K562 (cell line): ENCODE results near the gene PNPLA8. TPM values are rescaled to one million over a fixed set of nuclear protein-coding genes. Genes with fewer than 3 reads are reported as not detected.

Experiments used
- BRD9 ChIP-seq: fragments of 450-650 bp; IDR thresholded peaks from 2 replicates; pipeline ENCODE4 v1.6.1; 2018; ENCODE audit warnings: low read depth; ENCODE audit not compliant: partially characterized antibody
- CREB1 ChIP-seq, 2 experiments: sonication (generic) in 1 of 2; formaldehyde crosslinking in 1 of 2; IDR thresholded peaks; 2 replicates each; pipeline versions ENCODE4 v1.6.1 to v1.8.0; 2012 to 2022; ENCODE audit warnings: inconsistent platforms in 1 of 2, mild to moderate bottlenecking in 1 of 2, missing genetic modification reagents in 1 of 2, moderate library complexity in 1 of 2
- CXXC5 ChIP-seq: fragments of 250-450 bp; sonication (Bioruptor Pico); IDR thresholded peaks from 2 replicates; pipeline ENCODE4 v1.8.0; 2022; ENCODE audit warnings: inconsistent platforms, mild to moderate bottlenecking, moderate library complexity
- E2F1 ChIP-seq: sonication (generic); formaldehyde crosslinking; IDR thresholded peaks from 2 replicates; pipeline ENCODE4 v1.8.1; 2023; ENCODE audit warnings: mild to moderate bottlenecking, missing genetic modification reagents, moderate library complexity
- FOXP1 ChIP-seq: sonication (generic); formaldehyde crosslinking; IDR thresholded peaks from 2 replicates; pipeline ENCODE4 v1.8.0; 2022; ENCODE audit warnings: mild to moderate bottlenecking, missing genetic modification reagents
- FUS ChIP-seq: fragments of 200-400 bp; formaldehyde crosslinking; optimal IDR thresholded peaks from 2 replicates; pipeline ENCODE3; 2017; ENCODE audit warnings: low read depth, low read length
- HDGF ChIP-seq: fragments of 450-650 bp; IDR thresholded peaks from 2 replicates; pipeline ENCODE4 v1.6.1; 2016
- KLF16 ChIP-seq: IDR thresholded peaks from 2 replicates; pipeline ENCODE4 v1.6.1; 2016; ENCODE audit warnings: antibody characterized with exemption
- MBD2 ChIP-seq: sonication (generic); IDR thresholded peaks from 2 replicates; pipeline ENCODE4 v1.6.1; 2016; ENCODE audit warnings: low read depth, borderline replicate concordance
- MCM2 ChIP-seq: fragments of 450-650 bp; IDR thresholded peaks from 2 replicates; pipeline ENCODE4 v1.6.1; 2017; ENCODE audit warnings: low read depth, mild to moderate bottlenecking
- MCM5 ChIP-seq: fragments of 450-650 bp; IDR thresholded peaks from 2 replicates; pipeline ENCODE4 v1.6.1; 2016; ENCODE audit warnings: low read depth
- MEIS2 ChIP-seq: fragments of 450-650 bp; IDR thresholded peaks from 2 replicates; pipeline ENCODE4 v1.6.1; 2014; ENCODE audit warnings: mild to moderate bottlenecking; ENCODE audit not compliant: partially characterized antibody
- OTX1 ChIP-seq: fragments of 450-650 bp; formaldehyde crosslinking; IDR thresholded peaks from 2 replicates; pipeline ENCODE4 v1.4.0; 2022; ENCODE audit warnings: mild to moderate bottlenecking
- PREB ChIP-seq: sonication (generic); formaldehyde crosslinking; IDR thresholded peaks from 2 replicates; pipeline ENCODE4 v1.8.1; 2023; ENCODE audit warnings: mild to moderate bottlenecking, missing genetic modification reagents
- TAF7 ChIP-seq: fragments of 450-650 bp; IDR thresholded peaks from 2 replicates; pipeline ENCODE4 v1.6.1; 2016; ENCODE audit warnings: missing genetic modification characterization, missing compliant biosample characterization
- TAF9B ChIP-seq: fragments of 450-650 bp; IDR thresholded peaks from 2 replicates; pipeline ENCODE4 v1.6.1; 2018; ENCODE audit warnings: mild to moderate bottlenecking; ENCODE audit not compliant: partially characterized antibody
- ZNF318 ChIP-seq, 2 experiments: fragments of 450-650 bp; IDR thresholded peaks; 2 replicates each; pipeline ENCODE4 v1.6.1; 2016; ENCODE audit warnings: mild to moderate bottlenecking in 2 of 2, borderline replicate concordance in 1 of 2, low read depth in 1 of 2, moderate library complexity in 1 of 2
- ZNF408 ChIP-seq: fragments of 250-450 bp; sonication (Bioruptor Pico); IDR thresholded peaks from 2 replicates; pipeline ENCODE4 v1.4.0; 2020; ENCODE audit warnings: low read depth, mild to moderate bottlenecking, moderate library complexity
- polyA plus RNA-seq, 8 experiments: library from polyadenylated mRNA; depleted of rRNA in 4 of 8; stranded (reverse) in 5 of 8; unstranded in 3 of 8; fragments of >200 nt; fragmentation: Nextera tagmentation in 2 of 8; fragmentation: Illumina TruSeq in 1 of 8; extraction: Ambion mirVana in 2 of 8; extraction: Trizol in 1 of 8; gene quantifications; 2 replicates each; pipeline versions ENCODE4 v1.2.1 to v1.2.3, GENCODE V29; 2011 to 2014; ENCODE audit warnings: inconsistent platforms in 1 of 8, missing spikeins in 1 of 8
- total RNA-seq, 7 experiments: library from RNA; depleted of rRNA in 6 of 7; stranded (reverse); fragments of >200 nt in 6 of 7; fragmentation: Illumina TruSeq in 2 of 7; extraction: Trizol in 2 of 7; gene quantifications; 2 replicates each; pipeline versions ENCODE4 v1.2.1 to v1.2.3, GENCODE V29; 2011 to 2021; ENCODE audit warnings: low replicate concordance in 1 of 7

PNPLA8 gene
- total and polyA plus RNA-seq, 9 of the 15 experiments (the other 6 are each of a cell fraction or from before 2014, with no cell fraction given) = 12.8 to 27.6 (median 16.3) TPM

GRCh38 chr7:108525985-108526767 is at the start of gene PNPLA8 (continued):
- peak in 1 of 2 experiments; percentile 46; a peak in 2 of 4 replicates for TF ChIP-seq ZNF318 (IDR thresholded peaks at IDR 0.05; ENCODE audit: borderline replicate concordance in 1 of 2, low read depth in 1 of 2)
- peak; percentile 66; the same call in 1 of the 2 replicates for TF ChIP-seq KLF16
- TF ChIP-seq HDGF = peak; percentile 92; the same call in 1 of the 2 replicates
- peak; percentile 92; the same call in 1 of the 2 replicates for TF ChIP-seq PREB
- TF ChIP-seq CXXC5 (CRISPR knock-in tag) = peak; percentile 100
- no peak for TF ChIP-seq MCM2
- peak; percentile 89 for TF ChIP-seq BRD9
- TF ChIP-seq MCM5 = no peak
- peak; percentile 44 for TF ChIP-seq MBD2
- peak; percentile 97 for TF ChIP-seq MEIS2
- peak; percentile 96 for TF ChIP-seq CREB1 (IDR thresholded peaks at IDR 0.05)
- TF ChIP-seq CREB1 (CRISPR knock-in tag; IDR thresholded peaks at IDR 0.05) = peak; percentile 97
- TF ChIP-seq E2F1 (CRISPR knock-in tag) = peak; percentile 99
- TF ChIP-seq ZNF408 (CRISPR knock-in tag) = no peak
- TF ChIP-seq TAF9B = peak; percentile 78
- TF ChIP-seq OTX1 (CRISPR knock-in tag) = peak; percentile 83; the same call in 1 of the 2 replicates
- TF ChIP-seq TAF7 = peak; percentile 73; the same call in 1 of the 2 replicates
- TF ChIP-seq FOXP1 = peak; percentile 94
- no peak for TF ChIP-seq FUS
